Karpas-422 (cell line): ENCODE results near the gene EYS. TPM values are rescaled to one million over a fixed set of nuclear protein-coding genes. Genes with fewer than 3 reads are reported as not detected.

Experiments
- DNase-seq: peaks from one replicate; pipeline ENCODE4 v3.0.0-alpha.2; 2015
- H2AFZ ChIP-seq: fragments of 200-600 bp; sonication (generic); 2 replicates; pipeline ENCODE4 v1.6.1; 2014; ENCODE audit warnings: antibody characterized with exemption, low read length, mixed read lengths
- H3K27ac ChIP-seq: fragments of 200-600 bp; sonication (generic); 2 replicates; pipeline ENCODE4 v1.5.1; 2014; ENCODE audit warnings: mild to moderate bottlenecking, low read length, moderate library complexity
- H3K27me3 ChIP-seq: fragments of 200-600 bp; sonication (generic); 2 replicates; pipeline ENCODE4 v1.6.1; 2014; ENCODE audit warnings: low read length, mixed read lengths
- H3K36me3 ChIP-seq: fragments of 200-600 bp; sonication (generic); 2 replicates; pipeline ENCODE4 v1.6.1; 2014; ENCODE audit warnings: low read length, mixed read lengths; ENCODE audit not compliant: insufficient read depth
- H3K4me1 ChIP-seq: fragments of 200-600 bp; sonication (generic); 2 replicates; pipeline ENCODE4 v1.6.1; 2014; ENCODE audit warnings: mild to moderate bottlenecking, low read length, mixed read lengths
- H3K4me2 ChIP-seq: fragments of 200-600 bp; sonication (generic); 2 replicates; pipeline ENCODE4 v1.6.1; 2014; ENCODE audit warnings: low read length, low read depth, mild to moderate bottlenecking; ENCODE audit not compliant: poor library complexity, severe bottlenecking
- H3K4me3 ChIP-seq: fragments of 200-600 bp; sonication (generic); 2 replicates; pipeline ENCODE4 v1.5.1; 2014; ENCODE audit warnings: mild to moderate bottlenecking, antibody characterized with exemption, low read length, mixed read lengths
- H3K79me2 ChIP-seq: fragments of 200-600 bp; sonication (generic); 2 replicates; pipeline ENCODE4 v1.6.1; 2014; ENCODE audit warnings: mild to moderate bottlenecking, low read length, mixed read lengths
- H3K9ac ChIP-seq: fragments of 200-600 bp; sonication (generic); 2 replicates; pipeline ENCODE4 v1.6.0; 2014; ENCODE audit warnings: low read length
- H3K9me2 ChIP-seq: fragments of 200-600 bp; sonication (generic), shearing (Covaris generic); replicated peaks from 2 replicates; pipeline ENCODE4 v1.6.0; 2014; ENCODE audit warnings: mild to moderate bottlenecking, low read length, moderate library complexity; ENCODE audit not compliant: insufficient read depth
- H3K9me3 ChIP-seq: fragments of 300-700, 200-600 bp; sonication (generic); 2 replicates; pipeline ENCODE4 v1.6.1; 2014; ENCODE audit warnings: low read length, mixed read lengths
- H4K20me1 ChIP-seq: fragments of 200-600 bp; sonication (generic); 2 replicates; pipeline ENCODE4 v1.6.1; 2014; ENCODE audit warnings: mild to moderate bottlenecking, antibody characterized with exemption, low read length, low read depth; ENCODE audit not compliant: insufficient read depth
- total RNA-seq: library from RNA; depleted of rRNA; stranded (reverse); fragments of >200 nt; shearing (Covaris generic); gene quantifications from 2 replicates; pipeline ENCODE4 v1.2.3, GENCODE V29; 2014; ENCODE audit warnings: low replicate concordance

EYS gene
- total RNA-seq, 1 experiment from 2014 or later, result not detected

DNA sequence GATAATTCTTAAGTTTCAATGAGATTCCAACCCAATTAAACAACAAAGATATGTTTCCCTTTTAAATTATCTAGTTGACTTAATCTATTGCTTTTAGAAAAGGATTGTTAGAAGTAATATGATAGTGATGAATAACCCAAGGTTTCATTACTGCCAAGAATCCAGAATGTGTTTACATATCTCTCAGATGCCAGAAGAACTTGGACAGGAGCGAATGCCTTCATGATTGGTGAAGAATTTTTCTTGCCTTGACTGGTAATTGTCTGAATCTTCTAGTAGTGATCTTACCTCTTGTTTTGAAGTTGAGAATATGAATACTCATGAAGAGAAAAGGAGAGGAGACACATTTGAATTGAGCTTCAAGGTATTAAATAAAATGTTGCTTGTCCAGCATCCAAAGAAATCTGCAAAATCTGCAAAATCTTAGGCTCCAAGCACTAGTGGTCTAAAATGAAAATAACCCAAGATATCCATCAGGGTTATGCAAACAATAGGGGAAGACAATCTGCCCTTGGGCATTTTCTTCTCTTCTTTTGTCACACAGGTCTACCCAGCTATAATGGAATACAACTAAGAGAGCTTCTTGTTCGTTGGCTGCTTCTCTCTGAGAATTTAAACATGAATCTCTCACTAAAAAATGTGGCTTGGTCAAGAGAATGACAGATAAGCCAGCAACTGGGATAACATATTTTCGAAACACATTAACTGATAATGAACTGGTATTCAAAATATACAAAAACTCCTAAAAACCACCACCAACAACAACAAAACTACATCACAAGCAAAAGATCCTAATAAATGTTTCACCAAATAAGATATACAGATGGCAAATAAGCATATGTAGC is 928.9 kb downstream of the EYS start:
- H2AFZ ChIP-seq, result no peak overlapping the region
- no peak overlapping the region for H3K27ac ChIP-seq
- DNase-seq, result no peak
- no peak overlapping the region for H3K4me3 ChIP-seq
- no peaks in the 10 kb centered on the region for H3K9me2 ChIP-seq
- H3K36me3 ChIP-seq, result no peaks in the 10 kb centered on the region
- H3K9ac ChIP-seq, result no peak overlapping the region
- H3K79me2 ChIP-seq, result no peaks in the 10 kb centered on the region
- H3K27me3 ChIP-seq, result no peaks in the 10 kb centered on the region
- H3K4me1 ChIP-seq, result no peaks in the 10 kb centered on the region
- peaks cover 36% of the 10 kb centered on the region for H3K9me3 ChIP-seq
- H4K20me1 ChIP-seq, result no peaks in the 10 kb centered on the region
- H3K4me2 ChIP-seq, result no peak overlapping the region

DNA sequence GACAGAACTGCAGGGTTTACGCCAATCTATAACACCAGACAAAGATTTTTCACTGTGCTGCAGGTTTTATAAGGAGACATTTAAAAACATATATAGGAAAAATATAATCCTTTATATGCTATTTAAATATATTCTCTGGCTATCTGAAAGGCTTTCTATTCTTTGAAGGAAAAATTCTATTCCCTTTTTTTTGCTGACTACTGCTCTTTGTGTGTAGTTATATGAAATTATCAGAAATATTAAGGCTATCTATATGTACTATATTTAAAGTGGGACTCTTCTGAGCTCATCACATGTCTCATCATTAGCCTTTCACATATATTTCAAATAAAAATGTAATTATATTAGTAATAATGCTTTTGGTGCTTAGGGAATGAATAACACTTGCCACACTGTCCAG is 930.7 kb downstream of the EYS start:
- H3K4me1 ChIP-seq, result no peaks in the 10 kb centered on the region
- H4K20me1 ChIP-seq, result no peaks in the 10 kb centered on the region
- no peak overlapping the region for H3K27ac ChIP-seq
- H3K27me3 ChIP-seq, result no peaks in the 10 kb centered on the region
- peaks cover 32% of the 10 kb centered on the region for H3K9me3 ChIP-seq
- no peak overlapping the region for H3K4me2 ChIP-seq
- H3K4me3 ChIP-seq, result no peak overlapping the region
- no peaks in the 10 kb centered on the region for H3K79me2 ChIP-seq
- H3K9me2 ChIP-seq, result no peaks in the 10 kb centered on the region
- no peak overlapping the region for H2AFZ ChIP-seq
- no peak for DNase-seq
- no peak overlapping the region for H3K9ac ChIP-seq
- H3K36me3 ChIP-seq, result no peaks in the 10 kb centered on the region

DNA sequence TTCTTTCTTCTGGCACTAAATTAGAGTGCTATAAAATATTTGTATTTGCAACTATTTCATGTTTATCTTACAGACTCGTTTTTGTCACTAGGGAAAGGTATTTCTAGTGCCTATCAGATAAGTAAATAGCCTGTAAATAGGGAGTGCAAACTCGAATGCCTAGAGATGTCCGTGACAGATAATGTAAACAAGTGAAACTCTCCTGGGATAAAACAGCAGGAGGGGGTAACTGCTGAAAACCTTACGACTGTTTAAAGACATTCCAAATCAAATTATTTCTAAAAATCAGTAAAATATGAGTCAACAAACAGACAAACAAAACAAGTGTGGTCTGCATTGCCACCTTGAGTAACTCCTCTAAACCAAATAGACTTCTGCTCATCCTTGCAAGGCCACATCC is 932.1 kb downstream of the EYS start:
- Histone ChIP-seq H2AFZ (no peak overlapping the region), H4K20me1 (no peaks in the 10 kb centered on the region), H3K27ac (no peak overlapping the region), H3K79me2 (no peaks in the 10 kb centered on the region), H3K36me3 (no peaks in the 10 kb centered on the region), H3K9me2 (no peaks in the 10 kb centered on the region), H3K4me2 (no peak overlapping the region), H3K4me1 (no peaks in the 10 kb centered on the region), H3K4me3 (no peak overlapping the region), H3K9me3 (peaks cover 32% of the 10 kb centered on the region), H3K9ac (no peak overlapping the region), H3K27me3 (no peaks in the 10 kb centered on the region)
- no peak for DNase-seq

DNA sequence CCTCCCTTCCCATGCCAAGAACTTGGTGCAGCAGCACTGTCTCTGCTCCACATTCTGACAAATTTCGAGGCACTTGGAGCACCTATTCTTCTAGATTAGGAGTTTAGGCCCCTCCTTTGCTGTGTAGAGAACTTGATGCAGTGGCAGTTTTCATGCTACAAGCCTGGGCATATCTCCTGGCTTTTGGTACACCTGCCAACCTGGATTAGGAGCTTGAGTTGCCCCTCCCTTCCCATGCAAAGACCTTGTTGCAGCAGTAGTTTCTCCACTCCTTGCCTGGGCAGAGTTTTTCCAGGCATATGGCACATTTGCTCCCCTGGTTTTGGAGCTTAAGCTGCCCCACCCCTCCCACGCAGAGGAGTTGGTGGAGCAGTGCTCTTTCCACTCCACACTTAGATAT is 956.1 kb downstream of the EYS start:
- Histone ChIP-seq H4K20me1 (no peaks in the 10 kb centered on the region), H3K4me3 (no peak overlapping the region), H3K27ac (no peak overlapping the region), H3K79me2 (no peaks in the 10 kb centered on the region), H3K9ac (no peak overlapping the region), H3K9me3 (peaks cover 40% of the 10 kb centered on the region), H2AFZ (no peak overlapping the region), H3K36me3 (no peaks in the 10 kb centered on the region), H3K9me2 (no peaks in the 10 kb centered on the region), H3K4me1 (no peaks in the 10 kb centered on the region), H3K4me2 (no peak overlapping the region), H3K27me3 (no peaks in the 10 kb centered on the region)
- no peak for DNase-seq

DNA sequence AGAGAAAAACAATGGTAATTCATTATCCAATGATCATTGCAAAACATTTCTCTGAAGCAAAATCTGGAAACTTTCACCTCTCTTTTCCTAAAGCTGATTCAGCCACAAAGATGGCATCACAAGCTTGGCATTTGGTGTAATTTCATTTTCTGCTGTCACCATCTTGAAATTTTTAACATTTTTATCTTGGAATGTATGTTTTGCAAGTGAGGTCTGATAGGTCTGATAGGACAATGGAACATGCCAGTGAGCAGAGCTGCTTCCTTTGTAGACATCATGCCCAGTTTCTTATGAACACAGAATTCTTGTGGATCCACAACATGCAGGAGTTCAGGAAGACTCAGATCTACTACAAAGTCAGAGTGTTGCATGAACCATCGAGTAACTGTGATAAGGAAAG is 969.6 kb downstream of the EYS start:
- no peaks in the 10 kb centered on the region for H4K20me1 ChIP-seq
- peaks cover 17% of the 10 kb centered on the region; the same call in 1 of the 2 replicates for H3K9me3 ChIP-seq
- H3K79me2 ChIP-seq, result no peaks in the 10 kb centered on the region
- no peaks in the 10 kb centered on the region for H3K27me3 ChIP-seq
- no peak overlapping the region for H3K4me2 ChIP-seq
- no peak overlapping the region for H2AFZ ChIP-seq
- H3K4me3 ChIP-seq, result no peak overlapping the region
- H3K4me1 ChIP-seq, result no peaks in the 10 kb centered on the region
- H3K9me2 ChIP-seq, result no peaks in the 10 kb centered on the region
- DNase-seq, result no peak
- H3K9ac ChIP-seq, result no peak overlapping the region
- H3K36me3 ChIP-seq, result no peaks in the 10 kb centered on the region
- no peak overlapping the region for H3K27ac ChIP-seq

DNA sequence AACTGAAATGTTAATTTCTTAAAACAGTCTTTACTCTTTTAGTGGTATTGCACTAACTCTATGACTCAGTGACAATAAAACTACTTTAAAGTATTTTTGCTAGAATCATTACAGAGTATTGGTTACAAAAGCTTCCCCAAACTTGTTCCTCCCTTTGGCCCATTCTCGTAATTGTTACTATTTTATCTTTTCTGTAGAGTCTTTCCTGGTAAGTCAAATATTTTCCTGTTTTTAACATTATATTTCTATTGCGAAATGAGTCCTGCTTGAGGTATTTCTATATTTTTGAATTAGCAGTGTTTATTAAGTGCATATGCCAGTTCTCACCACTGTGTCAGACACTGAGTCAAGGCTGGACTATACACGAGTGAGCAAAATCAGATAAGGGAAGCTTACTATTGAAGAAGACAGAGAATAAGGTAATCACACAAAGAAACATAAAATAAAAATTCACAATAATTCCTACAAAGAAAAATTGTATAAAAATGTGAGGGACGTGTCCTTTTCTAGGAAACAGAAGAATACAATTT is 970.5 kb downstream of the EYS start:
- H3K27me3 ChIP-seq, result no peaks in the 10 kb centered on the region
- no peaks in the 10 kb centered on the region for H3K79me2 ChIP-seq
- no peak for DNase-seq

DNA sequence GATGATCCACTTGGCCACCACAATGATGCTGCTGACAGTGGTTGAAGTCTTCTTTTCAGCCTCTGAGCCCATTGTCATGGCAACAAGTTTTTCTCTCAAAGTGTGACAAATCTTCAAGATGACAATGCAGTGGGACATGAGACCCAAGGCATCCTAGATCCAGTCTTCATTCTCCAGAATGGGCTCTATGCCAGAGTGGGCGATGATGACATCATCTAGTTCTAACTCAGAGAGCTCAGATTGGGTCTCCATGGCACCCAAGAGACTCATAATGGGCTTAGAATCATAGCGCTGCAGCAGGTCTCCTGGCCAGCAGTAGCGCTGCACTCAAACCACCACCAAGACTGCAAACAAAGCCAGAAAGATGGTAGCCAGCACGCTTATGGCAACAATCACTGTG is 973.6 kb downstream of the EYS start:
- Histone ChIP-seq H3K9me3 (peaks cover 16% of the 10 kb centered on the region), H3K27ac (no peak overlapping the region), H2AFZ (no peak overlapping the region), H3K4me2 (no peak overlapping the region), H3K27me3 (no peaks in the 10 kb centered on the region), H3K9me2 (no peaks in the 10 kb centered on the region), H3K4me1 (no peaks in the 10 kb centered on the region), H3K4me3 (no peak overlapping the region), H4K20me1 (no peaks in the 10 kb centered on the region), H3K9ac (no peak overlapping the region), H3K79me2 (no peaks in the 10 kb centered on the region), H3K36me3 (no peaks in the 10 kb centered on the region)
- no peak for DNase-seq

More for the DNA sequence above, 970.5 kb downstream of the EYS start:
- H3K9me3 ChIP-seq, result peaks cover 17% of the 10 kb centered on the region; the same call in 1 of the 2 replicates
- H2AFZ ChIP-seq, result no peak overlapping the region
- H3K4me3 ChIP-seq, result no peak overlapping the region
- H3K36me3 ChIP-seq, result no peaks in the 10 kb centered on the region
- no peaks in the 10 kb centered on the region for H3K4me1 ChIP-seq
- H3K9me2 ChIP-seq, result no peaks in the 10 kb centered on the region
- H3K4me2 ChIP-seq, result no peak overlapping the region
- H3K9ac ChIP-seq, result no peak overlapping the region
- H4K20me1 ChIP-seq, result no peaks in the 10 kb centered on the region
- H3K27ac ChIP-seq, result no peak overlapping the region

DNA sequence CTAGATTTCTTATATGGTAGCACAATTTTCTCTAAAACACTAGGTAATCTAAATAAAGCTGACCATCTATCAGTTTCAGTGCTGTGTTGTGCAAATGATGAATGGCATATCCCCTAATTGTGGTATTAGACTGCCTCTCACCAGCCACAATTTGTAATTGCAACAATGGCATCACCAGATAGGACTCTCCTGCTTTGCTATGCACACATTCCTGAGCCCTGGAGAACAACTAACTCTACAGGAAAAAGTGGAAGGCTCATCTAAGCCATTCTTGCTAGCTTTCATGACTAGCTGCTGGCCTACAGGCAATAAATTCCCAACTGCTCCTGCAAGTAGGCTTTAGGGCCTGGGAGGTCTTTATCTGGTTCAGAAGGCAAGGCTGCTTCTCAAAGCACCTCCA is 974.1 kb downstream of the EYS start:
- H3K4me3 ChIP-seq, result no peak overlapping the region
- H3K36me3 ChIP-seq, result no peaks in the 10 kb centered on the region
- peaks cover 16% of the 10 kb centered on the region for H3K9me3 ChIP-seq
- H3K9me2 ChIP-seq, result no peaks in the 10 kb centered on the region
- no peaks in the 10 kb centered on the region for H4K20me1 ChIP-seq
- H3K4me1 ChIP-seq, result no peaks in the 10 kb centered on the region
- no peak overlapping the region for H2AFZ ChIP-seq
- no peaks in the 10 kb centered on the region for H3K27me3 ChIP-seq
- no peak overlapping the region for H3K9ac ChIP-seq
- no peak overlapping the region for H3K4me2 ChIP-seq
- DNase-seq, result no peak
- no peak overlapping the region for H3K27ac ChIP-seq
- no peaks in the 10 kb centered on the region for H3K79me2 ChIP-seq
